Measurements from ENCODE around the gene ZNF407.

DNA sequence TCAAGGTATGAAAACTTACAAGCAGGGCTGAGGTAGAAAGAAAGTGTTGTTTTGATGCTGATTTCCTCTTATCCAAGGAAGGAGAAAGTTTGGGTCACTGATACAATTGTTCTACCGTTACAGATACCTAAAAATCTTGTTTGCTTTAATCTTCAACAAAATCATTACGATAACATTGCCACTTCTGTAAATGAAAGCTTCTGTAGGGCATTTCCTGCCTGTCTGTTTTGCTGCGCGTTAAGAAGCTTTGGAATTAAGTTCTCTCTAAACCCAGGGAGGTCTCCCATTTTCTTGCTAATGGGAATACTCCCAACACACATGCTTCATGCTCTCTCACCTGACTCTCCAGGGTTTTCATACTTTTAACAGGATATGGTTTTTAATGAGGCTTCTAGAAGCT, 352.8 kb downstream of the ZNF407 start:
- TF ChIP-seq POLR2A (IDR thresholded peaks at IDR 0.05), result no peak
- TF ChIP-seq, protein P1, sequence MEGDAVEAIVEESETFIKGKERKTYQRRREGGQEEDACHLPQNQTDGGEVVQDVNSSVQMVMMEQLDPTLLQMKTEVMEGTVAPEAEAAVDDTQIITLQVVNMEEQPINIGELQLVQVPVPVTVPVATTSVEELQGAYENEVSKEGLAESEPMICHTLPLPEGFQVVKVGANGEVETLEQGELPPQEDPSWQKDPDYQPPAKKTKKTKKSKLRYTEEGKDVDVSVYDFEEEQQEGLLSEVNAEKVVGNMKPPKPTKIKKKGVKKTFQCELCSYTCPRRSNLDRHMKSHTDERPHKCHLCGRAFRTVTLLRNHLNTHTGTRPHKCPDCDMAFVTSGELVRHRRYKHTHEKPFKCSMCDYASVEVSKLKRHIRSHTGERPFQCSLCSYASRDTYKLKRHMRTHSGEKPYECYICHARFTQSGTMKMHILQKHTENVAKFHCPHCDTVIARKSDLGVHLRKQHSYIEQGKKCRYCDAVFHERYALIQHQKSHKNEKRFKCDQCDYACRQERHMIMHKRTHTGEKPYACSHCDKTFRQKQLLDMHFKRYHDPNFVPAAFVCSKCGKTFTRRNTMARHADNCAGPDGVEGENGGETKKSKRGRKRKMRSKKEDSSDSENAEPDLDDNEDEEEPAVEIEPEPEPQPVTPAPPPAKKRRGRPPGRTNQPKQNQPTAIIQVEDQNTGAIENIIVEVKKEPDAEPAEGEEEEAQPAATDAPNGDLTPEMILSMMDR (IDR thresholded peaks at IDR 0.05), result no peak
- no peak for TF ChIP-seq EP300 (IDR thresholded peaks at IDR 0.05)

Measured in stomach (tissue), 4 donors.